HepG2 (cell line): ENCODE results near the gene ENTPD2.

Source experiments
- ATF3 ChIP-seq: sonication (generic); formaldehyde crosslinking; IDR thresholded peaks from 2 replicates; pipeline ENCODE4 v1.4.0; 2020; ENCODE audit warnings: missing genetic modification reagents
- BATF2 ChIP-seq: sonication (generic); formaldehyde crosslinking; IDR thresholded peaks from 2 replicates; pipeline ENCODE4 v1.8.0; 2022; ENCODE audit warnings: mild to moderate bottlenecking, missing genetic modification reagents, moderate library complexity
- BRCA1 ChIP-seq: sonication (generic); formaldehyde crosslinking; IDR thresholded peaks from 2 replicates; pipeline ENCODE4 v1.4.0; 2020; ENCODE audit warnings: missing genetic modification reagents
- CTCF ChIP-seq: sonication (generic); formaldehyde crosslinking; IDR thresholded peaks from 2 replicates; pipeline ENCODE4 v1.5.0; 2020; ENCODE audit warnings: mild to moderate bottlenecking, missing genetic modification reagents, moderate library complexity
- HNRNPUL1 ChIP-seq: fragments of 200-400 bp; formaldehyde crosslinking; IDR thresholded peaks from 2 replicates; pipeline ENCODE4 v1.6.1; 2017; ENCODE audit warnings: low read depth, mild to moderate bottlenecking, low read length, moderate library complexity
- MBD4 ChIP-seq: IDR thresholded peaks from 2 replicates; pipeline ENCODE4 v1.6.1; 2012; ENCODE audit warnings: low read length, inconsistent platforms, borderline replicate concordance
- MBNL3 ChIP-seq: fragments of 250-450 bp; sonication (Bioruptor Pico); conservative IDR thresholded peaks from 2 replicates; pipeline ENCODE4 v1.8.0; 2022; ENCODE audit warnings: mild to moderate bottlenecking, inconsistent platforms
- NR3C1 ChIP-seq: sonication (generic); formaldehyde crosslinking; IDR thresholded peaks from 2 replicates; pipeline ENCODE4 v1.4.0; 2020; ENCODE audit warnings: missing genetic modification reagents
- PRDM15 ChIP-seq: sonication (generic); formaldehyde crosslinking; IDR thresholded peaks from 2 replicates; pipeline ENCODE4 v1.4.0; 2020; ENCODE audit warnings: missing genetic modification reagents
- TAF1 ChIP-seq: sonication (generic); formaldehyde crosslinking; IDR thresholded peaks from 2 replicates; pipeline ENCODE4 v1.4.0; 2020; ENCODE audit warnings: missing genetic modification reagents
- TF ChIP-seq, protein P1 (sequence below): sonication (generic); formaldehyde crosslinking; IDR thresholded peaks from 2 replicates; pipeline ENCODE4 v1.9.0; 2021; ENCODE audit warnings: missing genetic modification reagents, borderline replicate concordance

DNA sequence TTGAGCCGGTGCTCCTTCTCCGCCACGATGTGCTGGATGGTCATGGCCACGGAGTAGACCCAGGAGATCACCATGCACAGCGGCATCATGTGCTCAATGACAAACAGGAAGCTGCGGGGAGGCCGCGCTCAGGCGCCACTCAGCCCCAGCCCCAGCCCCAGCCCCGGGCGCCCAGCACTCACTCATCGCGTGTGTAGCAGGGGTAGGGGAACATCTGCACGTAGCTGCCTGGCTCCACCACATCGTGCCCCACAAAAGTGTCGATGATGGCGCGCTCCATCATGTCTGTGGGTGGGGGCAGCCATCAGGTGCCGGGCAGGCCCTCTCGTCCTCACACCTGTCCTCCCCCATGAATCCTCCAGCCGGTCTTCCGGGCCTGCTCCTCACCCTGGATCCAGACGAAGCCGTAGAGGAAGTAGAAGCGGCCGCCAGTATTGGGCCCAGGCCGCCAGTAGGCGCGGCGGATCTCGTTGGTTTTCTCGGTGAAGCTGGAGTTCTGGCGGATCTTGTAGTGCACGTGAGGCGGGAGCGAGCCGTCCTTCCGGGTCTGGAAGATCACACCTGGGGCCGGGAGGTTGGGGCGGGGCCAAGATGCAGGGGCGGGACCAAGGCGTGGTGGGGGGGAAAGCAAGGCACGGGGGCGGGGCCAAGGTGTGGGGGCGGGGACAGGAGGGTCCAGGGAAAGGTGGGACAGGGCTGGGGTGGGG is 35.9 kb downstream of the ENTPD2 start:
- TF ChIP-seq NR3C1 (CRISPR knock-in tag), result no peak
- TF ChIP-seq HNRNPUL1, result no peak
- no peak for TF ChIP-seq PRDM15 (CRISPR knock-in tag)
- no peak for TF ChIP-seq CTCF
- no peak for TF ChIP-seq TAF1 (CRISPR knock-in tag)
- no peak for TF ChIP-seq BRCA1 (CRISPR knock-in tag)
- TF ChIP-seq MBNL3 (CRISPR knock-in tag), result no peak
- no peak for TF ChIP-seq ATF3
- TF ChIP-seq BATF2 (CRISPR knock-in tag), result no peak
- TF ChIP-seq, protein P1, sequence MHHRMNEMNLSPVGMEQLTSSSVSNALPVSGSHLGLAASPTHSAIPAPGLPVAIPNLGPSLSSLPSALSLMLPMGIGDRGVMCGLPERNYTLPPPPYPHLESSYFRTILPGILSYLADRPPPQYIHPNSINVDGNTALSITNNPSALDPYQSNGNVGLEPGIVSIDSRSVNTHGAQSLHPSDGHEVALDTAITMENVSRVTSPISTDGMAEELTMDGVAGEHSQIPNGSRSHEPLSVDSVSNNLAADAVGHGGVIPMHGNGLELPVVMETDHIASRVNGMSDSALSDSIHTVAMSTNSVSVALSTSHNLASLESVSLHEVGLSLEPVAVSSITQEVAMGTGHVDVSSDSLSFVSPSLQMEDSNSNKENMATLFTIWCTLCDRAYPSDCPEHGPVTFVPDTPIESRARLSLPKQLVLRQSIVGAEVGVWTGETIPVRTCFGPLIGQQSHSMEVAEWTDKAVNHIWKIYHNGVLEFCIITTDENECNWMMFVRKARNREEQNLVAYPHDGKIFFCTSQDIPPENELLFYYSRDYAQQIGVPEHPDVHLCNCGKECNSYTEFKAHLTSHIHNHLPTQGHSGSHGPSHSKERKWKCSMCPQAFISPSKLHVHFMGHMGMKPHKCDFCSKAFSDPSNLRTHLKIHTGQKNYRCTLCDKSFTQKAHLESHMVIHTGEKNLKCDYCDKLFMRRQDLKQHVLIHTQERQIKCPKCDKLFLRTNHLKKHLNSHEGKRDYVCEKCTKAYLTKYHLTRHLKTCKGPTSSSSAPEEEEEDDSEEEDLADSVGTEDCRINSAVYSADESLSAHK (CRISPR knock-in tag), result no peak
- no peak for TF ChIP-seq MBD4
